GM19193 (cell line): Measurements from ENCODE around the gene ZNF234.

Experiments used
- POLR2A ChIP-seq: IDR thresholded peaks from 4 replicates; pipeline ENCODE4 v1.6.1; 2011; ENCODE audit not compliant: insufficient read depth, insufficient read length; ENCODE audit errors: extremely low read depth

ZNF234 gene

DNA sequence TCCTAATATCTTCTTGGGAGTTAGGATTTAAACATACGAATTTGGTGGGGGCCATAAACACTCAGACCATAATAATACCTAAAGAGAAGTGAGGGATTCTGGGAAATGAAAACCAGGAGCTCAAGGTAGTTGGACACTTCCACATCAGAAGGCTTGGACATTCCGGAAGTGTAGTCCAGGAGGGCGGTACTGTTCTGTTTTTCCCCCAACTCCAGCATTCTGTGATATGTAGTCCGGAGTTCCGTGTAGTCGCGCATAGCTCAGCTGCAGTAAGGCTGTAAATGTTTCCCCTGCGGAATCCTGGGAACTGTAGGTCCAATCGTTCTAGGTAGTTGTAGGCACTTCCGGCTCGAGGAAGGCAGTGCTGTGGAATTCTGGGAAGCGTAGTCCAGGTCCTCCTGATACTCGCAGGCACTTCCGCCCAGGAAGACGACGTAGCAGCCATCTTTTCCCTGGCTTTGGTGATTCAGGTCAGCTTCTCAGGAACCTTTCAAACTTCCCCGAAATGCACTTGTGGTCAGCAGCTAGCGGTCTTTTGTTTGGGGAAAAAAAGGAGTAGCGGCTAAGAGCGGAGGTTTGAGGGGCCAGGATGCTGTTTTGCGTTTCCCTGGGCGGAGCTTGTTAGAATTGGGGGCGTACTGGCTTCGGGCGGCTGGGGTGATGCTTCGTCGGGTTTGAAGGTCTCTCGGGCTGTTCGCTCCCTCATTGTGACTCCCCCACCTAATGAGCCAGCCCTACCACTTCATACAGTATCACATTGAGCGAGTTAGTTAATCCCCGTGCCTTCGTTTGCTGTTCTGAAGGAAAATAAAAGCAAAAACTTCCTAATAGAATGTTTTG is 23.5 kb downstream of the ZNF234 start, which contains the start of gene ZNF226:
ZNF226 (plus strand) TSS at position 428 of the 840 bp plus-strand sequence. CDS start 4,981 bp downstream, outside the sequence.
- TF ChIP-seq POLR2A = peak; percentile 81

DNA sequence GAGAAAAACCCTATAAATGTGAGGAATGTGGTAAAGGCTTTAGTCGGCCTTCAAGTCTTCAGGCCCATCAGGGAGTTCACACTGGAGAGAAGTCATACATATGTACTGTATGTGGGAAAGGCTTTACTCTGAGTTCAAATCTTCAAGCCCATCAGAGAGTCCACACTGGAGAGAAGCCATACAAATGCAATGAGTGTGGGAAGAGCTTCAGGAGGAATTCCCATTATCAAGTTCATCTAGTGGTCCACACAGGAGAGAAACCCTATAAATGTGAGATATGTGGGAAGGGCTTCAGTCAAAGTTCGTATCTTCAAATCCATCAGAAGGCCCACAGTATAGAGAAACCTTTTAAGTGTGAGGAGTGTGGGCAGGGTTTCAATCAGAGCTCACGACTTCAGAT is 35.2 kb downstream of the ZNF234 start:
- TF ChIP-seq POLR2A = no peak

DNA sequence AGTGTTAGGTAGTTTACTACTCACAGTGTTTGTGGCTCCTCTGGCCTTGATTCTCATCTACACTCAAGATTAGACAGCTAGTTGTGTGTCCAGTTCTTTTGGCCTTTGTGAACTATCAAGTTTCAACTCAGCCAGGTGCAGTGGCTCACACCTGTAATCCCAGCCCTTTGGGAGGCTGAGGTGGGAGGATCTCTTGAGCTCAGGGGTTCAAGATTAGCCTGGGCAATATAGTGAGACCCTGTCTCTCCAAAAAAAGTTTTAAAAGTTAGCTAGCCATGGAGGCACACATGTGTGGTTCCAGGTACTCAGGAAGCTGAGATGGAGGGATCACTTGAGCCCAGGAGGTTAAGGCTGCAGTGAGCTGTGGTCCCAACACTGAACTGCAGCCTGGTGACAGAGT is 39.6 kb downstream of the ZNF234 start:
- no peak for TF ChIP-seq POLR2A

DNA sequence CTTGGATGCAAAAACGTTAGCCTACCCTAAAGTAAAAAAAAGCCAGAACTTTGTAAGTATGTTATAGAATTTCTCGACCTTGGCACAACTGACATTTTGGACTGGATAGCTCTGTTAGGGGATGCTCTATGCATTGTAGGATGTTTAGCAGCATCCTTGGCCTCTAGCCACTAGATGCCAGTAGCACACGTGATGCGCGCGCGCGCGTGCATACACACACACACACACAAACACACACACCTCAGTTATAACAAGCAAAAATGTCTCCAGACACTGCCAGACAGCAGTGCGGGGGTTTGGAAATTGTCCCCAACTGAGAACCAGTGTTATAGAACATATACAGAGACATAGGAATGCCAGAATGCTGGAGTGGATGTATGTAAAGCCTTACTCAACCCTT is 40.8 kb downstream of the ZNF234 start:
- no peak for TF ChIP-seq POLR2A

DNA sequence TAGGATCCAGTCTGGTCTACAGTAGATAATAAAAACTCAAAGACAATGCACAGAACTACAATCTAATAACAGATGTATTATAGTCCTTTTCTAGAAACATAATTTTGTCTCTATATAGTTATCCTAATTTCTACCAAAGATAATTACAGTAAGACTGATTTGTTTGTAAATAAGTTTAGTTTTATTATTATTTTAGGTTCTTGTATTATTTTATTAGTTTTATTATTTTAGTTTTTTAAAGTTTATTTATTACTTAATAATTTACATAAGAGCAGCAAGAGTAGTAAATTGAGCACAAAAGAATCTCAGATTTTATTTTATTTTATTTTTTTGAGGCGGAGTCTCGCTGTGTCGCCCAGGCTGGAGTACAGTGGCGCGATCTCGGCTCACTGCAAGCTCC is 48.7 kb downstream of the ZNF234 start:
- TF ChIP-seq POLR2A = no peak

DNA sequence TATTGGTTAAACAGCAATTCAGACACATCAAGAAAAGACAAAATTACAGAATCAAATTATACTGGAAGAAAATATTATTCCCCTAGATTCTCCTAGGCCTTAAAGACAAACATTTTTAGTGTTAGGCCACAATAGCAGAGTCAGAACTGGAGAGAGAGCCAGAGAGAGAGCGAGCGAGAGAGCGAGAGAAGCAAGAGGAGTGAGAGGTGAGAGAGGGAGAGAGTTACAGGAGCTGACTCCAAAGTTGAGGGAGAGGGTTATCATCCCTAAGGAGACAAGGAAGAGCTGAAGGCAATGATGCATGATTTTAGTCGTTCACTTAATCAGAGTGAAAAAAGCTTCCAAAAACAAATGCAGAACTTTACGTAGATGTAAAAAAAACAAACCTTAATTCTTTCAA is 50.8 kb downstream of the ZNF234 start:
- no peak for TF ChIP-seq POLR2A

DNA sequence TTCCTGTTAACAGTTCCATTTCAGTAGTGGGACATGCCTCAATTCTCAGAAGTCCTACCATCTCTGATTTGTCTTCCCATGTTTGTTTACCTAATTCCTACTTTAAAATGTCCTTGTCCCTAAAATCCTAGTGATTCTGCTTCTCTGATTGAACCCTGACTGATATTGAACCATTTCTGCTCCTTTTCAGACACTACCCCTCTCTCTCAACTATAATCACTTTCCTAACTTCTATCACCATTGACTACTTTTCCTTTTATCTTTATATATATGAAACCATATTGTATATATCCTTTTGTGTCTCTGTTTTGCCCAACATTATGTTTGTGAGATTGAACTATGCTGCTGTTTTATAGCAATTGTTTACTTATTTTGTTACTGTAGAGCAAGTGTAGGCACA is 55.4 kb downstream of the ZNF234 start:
- TF ChIP-seq POLR2A = no peak

DNA sequence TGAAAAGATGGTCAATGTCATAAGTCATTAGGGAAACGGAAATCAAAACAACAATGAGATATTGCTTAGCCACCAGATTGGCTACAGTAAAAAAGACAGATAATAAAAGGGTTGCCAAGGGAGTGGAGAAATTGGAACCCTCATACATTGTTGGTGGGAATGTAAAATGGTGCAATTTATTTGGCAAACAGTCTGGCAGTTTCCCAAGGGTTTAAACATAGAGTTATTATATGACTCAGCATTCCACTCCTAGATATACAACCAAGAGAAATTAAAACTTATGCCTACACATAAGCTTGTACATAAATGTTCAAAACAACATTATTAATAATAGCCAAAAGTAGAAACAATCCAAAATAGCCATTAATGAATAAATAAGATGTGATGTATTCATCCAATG is 61.1 kb downstream of the ZNF234 start:
- TF ChIP-seq POLR2A = no peak

DNA sequence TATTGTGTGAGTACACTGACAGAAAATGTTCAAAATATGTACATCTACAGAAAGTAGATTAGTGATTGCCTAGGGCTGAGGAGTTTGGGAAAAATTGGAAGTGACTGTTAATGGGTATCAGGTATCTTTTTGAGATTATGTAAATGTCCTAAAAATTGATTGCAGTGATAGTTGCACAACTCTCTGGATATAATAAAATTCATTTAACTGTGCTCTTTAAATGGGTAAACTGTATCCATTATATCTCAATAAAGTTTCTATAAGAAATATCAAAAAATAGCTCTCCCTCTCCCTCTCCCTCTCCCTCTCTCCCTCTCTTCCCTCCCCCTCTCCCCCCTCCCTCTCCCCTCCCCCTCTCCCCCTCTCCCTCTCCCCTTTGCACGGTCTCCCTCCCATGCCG is 61.6 kb downstream of the ZNF234 start:
- no peak for TF ChIP-seq POLR2A

DNA sequence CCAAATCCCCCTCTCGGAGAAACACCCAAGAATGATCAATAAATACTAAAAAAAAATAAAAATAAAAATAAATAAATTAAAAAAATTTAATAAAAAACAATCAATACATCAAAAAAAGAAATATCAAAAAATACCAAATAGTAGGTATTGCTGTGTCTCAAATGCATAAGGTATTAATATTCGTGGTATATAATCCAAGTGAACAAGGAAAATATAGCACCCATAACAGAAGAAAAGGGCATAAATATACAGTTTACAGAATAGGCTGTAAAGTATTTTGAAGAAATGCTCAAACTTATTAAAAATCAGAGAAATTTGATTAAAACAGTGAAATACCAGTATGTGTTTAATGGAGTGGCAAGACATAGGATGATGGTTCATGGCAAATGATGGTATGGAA is 63.4 kb downstream of the ZNF234 start:
- no peak for TF ChIP-seq POLR2A

DNA sequence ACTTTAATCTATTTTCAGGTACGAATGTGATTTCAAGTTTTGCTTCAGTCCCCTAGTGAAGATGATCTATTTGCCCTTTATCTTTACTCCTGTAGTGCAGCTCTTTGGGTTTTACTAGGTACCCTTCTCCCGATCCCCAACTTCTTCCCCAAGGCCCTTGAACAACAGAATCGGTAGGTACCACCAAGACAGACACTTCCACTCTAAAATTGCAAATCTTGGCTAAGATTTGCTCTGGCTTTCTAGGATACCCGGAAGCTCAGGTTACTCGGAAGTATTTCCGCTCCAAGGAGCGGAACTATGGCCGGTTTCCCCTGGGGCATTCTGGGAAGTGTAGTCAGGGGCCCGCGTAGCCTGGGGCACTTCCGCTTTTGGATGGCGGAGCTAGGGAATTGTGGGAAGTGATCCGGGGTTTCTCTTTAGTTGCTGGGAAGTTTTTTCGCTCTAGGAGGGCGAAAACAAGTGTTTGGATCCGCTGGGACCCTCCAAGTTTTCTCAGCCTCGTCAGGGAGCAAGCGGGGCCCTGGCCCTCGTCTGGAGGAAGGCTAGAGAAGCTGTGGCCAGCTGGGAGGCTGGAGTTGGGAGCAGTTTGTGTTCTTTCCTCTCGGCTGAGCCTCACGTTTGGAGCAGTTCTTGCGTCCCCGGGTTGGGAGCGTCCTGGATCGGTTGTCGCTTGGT is 65.9 kb downstream of the ZNF234 start:
- peak; percentile 70 for TF ChIP-seq POLR2A
